PC-3 (cell line): ENCODE data around the gene ELN.
A peak's percentile ranks its signal among the peaks of the same experiment; 100 is the strongest.

Source experiments
- CTCF ChIP-seq: fragments of 300-600 bp; sonication (generic); conservative IDR thresholded peaks from 2 replicates; pipeline ENCODE4 v1.5.1; 2017; ENCODE audit warnings: antibody characterized with exemption, low read depth, mild to moderate bottlenecking, low read length
- EZH2 ChIP-seq: fragments of 300-600 bp; sonication (generic); IDR thresholded peaks from one replicate; pipeline ENCODE4 v1.6.1; 2017; ENCODE audit warnings: antibody characterized with exemption, mild to moderate bottlenecking, low read length; ENCODE audit not compliant: unreplicated experiment
- EZH2phosphoT487 ChIP-seq: fragments of 300-600 bp; sonication (generic); IDR thresholded peaks from 2 replicates; pipeline ENCODE4 v1.6.1; 2018; ENCODE audit warnings: mild to moderate bottlenecking, antibody characterized with exemption, low read length, borderline replicate concordance

- TF ChIP-seq CTCF (peak; percentile 69), EZH2phosphoT487 (no peak), EZH2 (no peak)
Observed at GRCh38 chr7:73978661-73979563, 49.1 kb upstream of the ELN start.
